HG02981 (cell line): Measurements from ENCODE around the gene CROCC2.

Source experiments
- ATAC-seq: cut with Tn5 transposase; IDR thresholded peaks from one replicate; pipeline ENCODE4 v1.9.1; 2021; ENCODE audit warnings: mild to moderate bottlenecking, moderate library complexity; ENCODE audit not compliant: unreplicated experiment

The CROCC2 gene

GRCh38 chr2:240954436-240955305, 48.5 kb downstream of the CROCC2 start:
- ATAC-seq, result no peak

- no peak for ATAC-seq
These were observed 49.4 kb downstream of the CROCC2 start for GRCh38 chr2:240955306-240956170.

GRCh38 chr2:240956171-240956934, 50.2 kb downstream of the CROCC2 start:
- no peak for ATAC-seq

- ATAC-seq, result no peak
These were observed 51.0 kb downstream of the CROCC2 start for GRCh38 chr2:240956935-240957655.

GRCh38 chr2:240957656-240958365, 51.7 kb downstream of the CROCC2 start:
- no peak for ATAC-seq

GRCh38 chr2:240958366-240959213, 52.5 kb downstream of the CROCC2 start:
- ATAC-seq, result no peak

- ATAC-seq, result no peak
These were observed 53.2 kb downstream of the CROCC2 start for GRCh38 chr2:240959214-240959940.

- ATAC-seq, result no peak
These were observed 53.8 kb downstream of the CROCC2 start for GRCh38 chr2:240959941-240960308.

- no peak for ATAC-seq
These were observed 54.3 kb downstream of the CROCC2 start for GRCh38 chr2:240960309-240960970.

GRCh38 chr2:240960971-240961876, 55.1 kb downstream of the CROCC2 start:
- no peak for ATAC-seq

GRCh38 chr2:240961910-240962299, 55.8 kb downstream of the CROCC2 start:
- ATAC-seq, result no peak

- ATAC-seq, result no peak
These were observed 56.3 kb downstream of the CROCC2 start for GRCh38 chr2:240962300-240963064.

- ATAC-seq, result no peak
These were observed 57.1 kb downstream of the CROCC2 start for GRCh38 chr2:240963065-240963867.

GRCh38 chr2:240963868-240964703, 58.0 kb downstream of the CROCC2 start:
- no peak for ATAC-seq
